Natural killer cell (primary cell): ENCODE data around the gene PDE8B. TPM values are rescaled to one million over a fixed set of nuclear protein-coding genes. Genes with fewer than 3 reads are reported as not detected.

Experiments used
- ATAC-seq, 3 donors: fragments of 150-1000 bp in 2 of 3; fragments of 200-7000 bp in 1 of 3; cut with Tn5 transposase; 1 replicate in 1 of 3; 2 replicates in 2 of 3; pipeline ENCODE4 v1.10.0; 2021; ENCODE audit warnings: mild to moderate bottlenecking in 2 of 3, moderate library complexity in 2 of 3
- DNase-seq, 2 donors: peaks; one replicate each; pipeline versions ENCODE4 v3.0.0 to v3.0.0-alpha.2; 2013 to 2021; ENCODE audit warnings: mixed read lengths in 1 of 2
- H3K27ac ChIP-seq: one replicate; pipeline ENCODE4 v1.5.1; 2013; ENCODE audit warnings: mild to moderate bottlenecking, low read length
- H3K27me3 ChIP-seq: one replicate; pipeline ENCODE4 v1.6.1; 2013; ENCODE audit warnings: low read length; ENCODE audit not compliant: control insufficient read depth, insufficient read depth
- H3K36me3 ChIP-seq: one replicate; pipeline ENCODE4 v1.6.1; 2013; ENCODE audit warnings: low read length; ENCODE audit not compliant: control insufficient read depth, insufficient read depth
- H3K4me1 ChIP-seq: one replicate; pipeline ENCODE4 v1.6.1; 2013; ENCODE audit warnings: low read length; ENCODE audit not compliant: control insufficient read depth, insufficient read depth
- H3K4me3 ChIP-seq: one replicate; pipeline ENCODE4 v1.5.1; 2013; ENCODE audit warnings: low read length
- H3K9me3 ChIP-seq: one replicate; pipeline ENCODE4 v1.6.1; 2013; ENCODE audit warnings: low read length; ENCODE audit not compliant: control insufficient read depth, insufficient read depth
- H3K27ac Mint-ChIP-seq, 2 donors: one replicate each; pipeline ENCODE4 v1.8.0; 2022; ENCODE audit warnings: mild to moderate bottlenecking in 2 of 2, mixed read lengths in 2 of 2, moderate library complexity in 1 of 2
- H3K27me3 Mint-ChIP-seq, 2 donors: one replicate each; pipeline ENCODE4 v1.8.0; 2022; ENCODE audit warnings: low read depth in 2 of 2, mixed read lengths in 2 of 2
- H3K36me3 Mint-ChIP-seq: one replicate; pipeline ENCODE4 v1.8.0; 2022; ENCODE audit warnings: mixed read lengths
- H3K4me1 Mint-ChIP-seq, 2 donors: one replicate each; pipeline ENCODE4 v1.8.0; 2022; ENCODE audit warnings: mixed read lengths in 2 of 2
- H3K4me3 Mint-ChIP-seq: one replicate; pipeline ENCODE4 v1.8.0; 2022; ENCODE audit warnings: mild to moderate bottlenecking, moderate library complexity, mixed read lengths
- H3K9me3 Mint-ChIP-seq, 2 donors: one replicate each; pipeline ENCODE4 v1.8.0; 2022; ENCODE audit warnings: mixed read lengths in 2 of 2
- CTCF ChIP-seq: fragments of 200-600 bp; IDR thresholded peaks from one replicate; pipeline ENCODE4 v1.8.0; 2022; ENCODE audit warnings: antibody characterized with exemption
- WGBS: methylation state at CpG from one replicate; pipeline ENCODE4 v1.1.7; 2013; ENCODE audit warnings: missing lambda C conversion rate; ENCODE audit not compliant: insufficient coverage; 5-methylcytosine and 5-hydroxymethylcytosine counted together
- intact Hi-C: fragments of 100-400 bp; cut with micrococcal nuclease; formaldehyde crosslinking; loops from one replicate; pipeline ENCODE4 v1.14.2; 2022
- total RNA-seq, 4 donors: library from RNA; stranded (reverse); fragments of 120-200 nt in 1 of 4; gene quantifications; one replicate each; pipeline versions ENCODE4 v1.2.3 to v1.2.4, GENCODE V29; 2013 to 2022

PDE8B gene
- total RNA-seq, 3 donors from 2014 or later (not counting 1 experiment from before 2014, with no cell fraction given) = 0.23 to 0.82 TPM; not detected in 1

GRCh38 chr5:77232574-77233358 lies 22.3 kb downstream of the PDE8B start:
- WGBS = 74% methylated on average over 5 of the region's 6 CpGs
- H3K36me3 ChIP-seq = no peaks in the 10 kb centered on the region
- H3K36me3 Mint-ChIP-seq = no peaks in the 10 kb centered on the region

GRCh38 chr5:77235846-77236721 lies 25.6 kb downstream of the PDE8B start:
- Histone ChIP-seq H3K27ac (no peak overlapping the region), H3K9me3 (no peaks in the 10 kb centered on the region), H3K27me3 (no peaks in the 10 kb centered on the region), H3K36me3 (no peaks in the 10 kb centered on the region), H3K4me1 (peaks cover 5% of the 10 kb centered on the region), H3K4me3 (no peak overlapping the region)
- H3K4me3 Mint-ChIP-seq = no peak overlapping the region
- ATAC-seq (no peak), DNase-seq (no peak)
- H3K9me3 Mint-ChIP-seq = peaks cover 2 to 3% of the 10 kb centered on the region in 2 donors
- H3K36me3 Mint-ChIP-seq = no peaks in the 10 kb centered on the region
- no peak overlapping the region for H3K27ac Mint-ChIP-seq
- WGBS = 72% methylated on average over 3 of the region's 3 CpGs
- peaks cover 7 to 11% of the 10 kb centered on the region in 2 donors for H3K27me3 Mint-ChIP-seq
- TF ChIP-seq CTCF = no peak
- no peaks in the 10 kb centered on the region for H3K4me1 Mint-ChIP-seq
- intact Hi-C loops = no loop called here

More at GRCh38 chr5:77232574-77233358, 22.3 kb downstream of the PDE8B start:
- Mint-ChIP-seq H3K27me3 (peaks cover 7 to 8% of the 10 kb centered on the region in 2 donors), H3K9me3 (peaks cover 3 to 5% of the 10 kb centered on the region in 2 donors), H3K27ac (no peak overlapping the region), H3K4me1 (no peaks in the 10 kb centered on the region), H3K4me3 (no peak overlapping the region)
- DNase-seq = peak in 1 of 2 donors; percentile 16
- TF ChIP-seq CTCF = no peak
- Histone ChIP-seq H3K9me3 (no peaks in the 10 kb centered on the region), H3K27ac (no peak overlapping the region), H3K4me3 (no peak overlapping the region), H3K4me1 (peaks cover 5% of the 10 kb centered on the region), H3K27me3 (no peaks in the 10 kb centered on the region)
- intact Hi-C loops = no loop called here
- peak in 1 of 3 donors; percentile 27 for ATAC-seq

- Histone ChIP-seq H3K4me3 (no peak overlapping the region), H3K4me1 (no peaks in the 10 kb centered on the region), H3K36me3 (no peaks in the 10 kb centered on the region), H3K27ac (no peak overlapping the region), H3K27me3 (no peaks in the 10 kb centered on the region), H3K9me3 (no peaks in the 10 kb centered on the region)
- Mint-ChIP-seq H3K36me3 (no peaks in the 10 kb centered on the region), H3K27me3 (peaks cover 7 to 11% of the 10 kb centered on the region in 2 donors), H3K4me3 (no peak overlapping the region), H3K27ac (no peak overlapping the region), H3K9me3 (peaks cover 2 to 3% of the 10 kb centered on the region in 2 donors), H3K4me1 (no peaks in the 10 kb centered on the region)
- TF ChIP-seq CTCF = no peak
- ATAC-seq (no peak), DNase-seq (peak in 1 of 2 donors; percentile 43)
- intact Hi-C loops = no loop called here
- 55% methylated on average over 3 of the region's 3 CpGs for WGBS
Measured at GRCh38 chr5:77239126-77239741, 28.8 kb downstream of the PDE8B start.
